Measurements from ENCODE around the gene MPPE1.

DNA sequence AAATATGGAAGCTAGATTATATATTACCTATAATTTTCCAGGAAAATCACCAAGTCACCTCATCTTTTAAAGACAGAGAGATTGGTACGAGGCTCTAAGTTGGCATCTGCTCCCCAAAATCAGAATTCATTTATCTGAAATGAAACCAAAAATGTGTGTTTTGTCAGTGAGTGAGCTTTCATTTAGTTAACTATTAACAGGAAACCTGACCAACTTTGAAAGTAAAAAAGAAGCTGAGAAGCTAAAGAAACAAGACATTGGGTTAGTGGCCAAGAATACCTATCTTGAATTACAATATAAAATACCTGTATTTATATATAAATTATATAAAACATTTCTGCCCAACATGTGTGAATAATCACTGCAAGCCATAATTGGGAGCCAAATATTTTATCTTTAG lies 1.9 kb downstream of the MPPE1 start:
- TF ChIP-seq POLR2A (IDR thresholded peaks at IDR 0.05), result no peak
- TF ChIP-seq, protein P1, sequence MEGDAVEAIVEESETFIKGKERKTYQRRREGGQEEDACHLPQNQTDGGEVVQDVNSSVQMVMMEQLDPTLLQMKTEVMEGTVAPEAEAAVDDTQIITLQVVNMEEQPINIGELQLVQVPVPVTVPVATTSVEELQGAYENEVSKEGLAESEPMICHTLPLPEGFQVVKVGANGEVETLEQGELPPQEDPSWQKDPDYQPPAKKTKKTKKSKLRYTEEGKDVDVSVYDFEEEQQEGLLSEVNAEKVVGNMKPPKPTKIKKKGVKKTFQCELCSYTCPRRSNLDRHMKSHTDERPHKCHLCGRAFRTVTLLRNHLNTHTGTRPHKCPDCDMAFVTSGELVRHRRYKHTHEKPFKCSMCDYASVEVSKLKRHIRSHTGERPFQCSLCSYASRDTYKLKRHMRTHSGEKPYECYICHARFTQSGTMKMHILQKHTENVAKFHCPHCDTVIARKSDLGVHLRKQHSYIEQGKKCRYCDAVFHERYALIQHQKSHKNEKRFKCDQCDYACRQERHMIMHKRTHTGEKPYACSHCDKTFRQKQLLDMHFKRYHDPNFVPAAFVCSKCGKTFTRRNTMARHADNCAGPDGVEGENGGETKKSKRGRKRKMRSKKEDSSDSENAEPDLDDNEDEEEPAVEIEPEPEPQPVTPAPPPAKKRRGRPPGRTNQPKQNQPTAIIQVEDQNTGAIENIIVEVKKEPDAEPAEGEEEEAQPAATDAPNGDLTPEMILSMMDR (IDR thresholded peaks at IDR 0.05), result no peak

All from adrenal gland (tissue), 5 donors.